Superior temporal gyrus (tissue), 1 donor: ENCODE data around the gene PRLR.
"Not testable (repeated sequence)": the region's sequence is repeated elsewhere in the genome, so short reads cannot be mapped to it uniquely, and the experiment has no call there.

Experiments used
- DNase-seq: peaks from one replicate; pipeline ENCODE4 v3.0.0-alpha.2; 2016; ENCODE audit errors: extremely low spot score

The PRLR gene

GRCh38 chr5:35035929-35036328 lies 194.4 kb downstream of the PRLR start:
- not testable (repeated sequence) for DNase-seq

DNA sequence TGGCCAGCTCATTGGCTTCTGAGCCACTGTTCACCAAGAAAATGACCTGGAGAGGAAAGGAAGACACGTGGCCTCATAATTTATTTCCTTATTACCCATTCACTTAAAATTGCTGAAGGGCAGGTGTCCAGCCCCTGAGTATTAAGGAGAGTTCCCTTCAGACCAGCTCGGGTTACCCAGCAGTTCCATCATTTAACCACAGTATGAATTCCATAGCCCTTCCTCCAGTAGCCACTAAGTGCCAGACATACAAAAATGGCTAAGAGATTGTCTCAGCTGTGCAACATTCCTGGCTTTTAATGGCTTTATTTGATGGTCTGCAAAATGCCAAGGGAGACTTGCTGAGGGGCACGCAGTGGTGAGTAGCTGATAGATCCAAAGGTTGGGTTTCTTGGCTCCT lies 195.0 kb downstream of the PRLR start:
- DNase-seq: no peak

DNA sequence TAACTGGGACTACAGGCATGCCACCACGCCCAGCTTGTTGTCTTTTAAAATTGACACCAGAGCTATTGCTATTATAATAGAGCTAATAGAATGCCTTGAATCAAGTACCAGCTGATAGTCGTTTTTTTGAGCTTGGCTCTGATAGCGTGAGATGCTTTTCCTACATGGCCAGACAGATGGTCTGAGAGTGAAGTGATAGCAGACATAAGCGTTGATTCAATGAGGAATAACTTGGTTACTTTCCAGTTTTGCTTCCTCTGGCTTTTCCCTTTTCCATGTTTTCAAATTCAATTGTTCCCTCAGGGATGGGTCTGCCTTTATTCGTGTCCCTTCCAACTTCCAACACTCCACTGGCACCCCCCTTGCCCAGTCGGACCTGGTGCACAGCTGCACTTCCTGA lies 197.9 kb downstream of the PRLR start:
- DNase-seq: no peak

GRCh38 chr5:35031276-35031675 lies 199.0 kb downstream of the PRLR start:
- no peak for DNase-seq

GRCh38 chr5:35030426-35031100 lies 199.7 kb downstream of the PRLR start:
- no peak for DNase-seq

DNA sequence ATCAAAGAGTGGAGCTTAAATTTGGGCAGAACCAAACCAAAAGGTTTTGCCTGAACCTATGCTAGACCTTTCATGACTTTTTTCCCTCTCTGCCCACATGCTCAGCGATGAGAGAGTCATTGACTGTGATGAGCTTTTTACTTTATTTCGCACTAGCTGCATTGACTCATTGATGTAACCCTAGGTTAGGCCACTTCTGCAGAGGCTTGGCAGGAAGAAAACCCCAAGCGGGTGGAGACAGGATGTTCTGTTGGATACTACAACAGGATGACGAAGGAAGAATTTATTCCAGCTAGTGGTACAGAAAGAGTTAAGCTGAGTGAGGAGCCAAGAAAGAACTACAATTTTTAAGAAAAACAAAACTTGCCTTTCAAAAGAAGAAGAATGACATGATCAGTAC lies 201.0 kb downstream of the PRLR start:
- no peak for DNase-seq

- DNase-seq: no peak
Measured at GRCh38 chr5:35026941-35027340, 203.3 kb downstream of the PRLR start.

DNA sequence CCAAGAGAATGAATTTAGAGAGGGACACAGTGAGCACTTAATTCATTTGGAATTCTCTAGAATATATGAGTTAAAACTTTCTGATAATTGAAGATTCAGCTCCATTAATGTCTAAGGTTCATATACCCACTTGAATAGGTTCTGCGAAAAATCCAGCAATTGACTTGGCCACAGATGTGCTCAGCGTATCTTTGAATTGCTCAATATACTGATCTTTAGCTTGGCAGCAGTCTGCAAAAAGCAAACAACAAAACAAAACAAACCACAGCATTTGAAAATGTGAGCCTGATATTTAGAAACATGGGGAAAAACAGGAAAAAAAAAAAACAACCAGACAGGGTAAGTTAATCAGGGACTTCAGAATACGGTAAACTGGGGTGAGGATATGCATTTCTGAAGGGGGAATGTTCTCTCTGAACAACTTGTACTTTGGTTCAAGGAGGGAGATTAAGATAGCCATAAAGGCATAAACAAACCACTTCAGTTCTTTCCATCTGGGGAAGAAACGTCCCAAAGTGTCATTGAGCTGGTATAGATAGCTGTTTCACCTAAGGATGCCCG lies 203.9 kb downstream of the PRLR start:
- DNase-seq: no peak

GRCh38 chr5:35024911-35025510 lies 205.3 kb downstream of the PRLR start:
- DNase-seq: no peak

DNA sequence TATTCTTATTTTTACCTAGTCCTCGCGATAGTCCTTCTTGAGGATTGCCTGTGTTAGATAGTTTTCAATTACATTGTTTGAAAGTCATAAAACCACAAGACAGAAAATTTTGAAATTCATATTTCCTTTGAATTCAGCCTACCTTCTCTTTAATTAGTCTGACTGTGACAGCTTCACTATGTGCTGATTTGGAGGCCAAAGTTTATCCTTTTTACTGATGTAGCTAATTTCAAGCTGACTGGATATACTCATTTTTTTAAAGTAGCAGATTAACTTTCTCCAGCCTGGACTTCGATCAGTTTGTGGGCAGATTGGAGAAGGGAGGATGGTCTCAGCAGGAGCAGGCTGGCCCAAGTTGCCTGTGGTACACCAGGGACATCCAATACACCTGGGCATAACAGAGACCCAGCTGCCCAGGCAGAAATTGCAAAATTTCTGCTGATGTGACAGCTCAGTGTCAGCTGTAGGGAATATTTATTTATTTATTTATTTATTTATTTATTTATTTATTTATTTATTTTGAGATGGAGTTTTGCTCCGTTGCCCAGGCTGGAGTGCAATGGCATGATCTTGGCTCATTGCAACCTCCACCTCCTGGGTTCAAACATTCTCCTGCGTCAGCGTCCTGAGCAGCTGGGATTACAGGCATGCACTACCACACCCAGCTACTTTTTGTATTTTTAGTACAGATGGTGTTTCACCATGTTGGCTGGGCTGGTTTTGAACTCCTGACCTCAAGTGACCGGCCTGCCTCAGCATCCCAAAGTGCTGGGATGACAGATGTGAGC lies 206.7 kb downstream of the PRLR start:
- DNase-seq: no peak

DNA sequence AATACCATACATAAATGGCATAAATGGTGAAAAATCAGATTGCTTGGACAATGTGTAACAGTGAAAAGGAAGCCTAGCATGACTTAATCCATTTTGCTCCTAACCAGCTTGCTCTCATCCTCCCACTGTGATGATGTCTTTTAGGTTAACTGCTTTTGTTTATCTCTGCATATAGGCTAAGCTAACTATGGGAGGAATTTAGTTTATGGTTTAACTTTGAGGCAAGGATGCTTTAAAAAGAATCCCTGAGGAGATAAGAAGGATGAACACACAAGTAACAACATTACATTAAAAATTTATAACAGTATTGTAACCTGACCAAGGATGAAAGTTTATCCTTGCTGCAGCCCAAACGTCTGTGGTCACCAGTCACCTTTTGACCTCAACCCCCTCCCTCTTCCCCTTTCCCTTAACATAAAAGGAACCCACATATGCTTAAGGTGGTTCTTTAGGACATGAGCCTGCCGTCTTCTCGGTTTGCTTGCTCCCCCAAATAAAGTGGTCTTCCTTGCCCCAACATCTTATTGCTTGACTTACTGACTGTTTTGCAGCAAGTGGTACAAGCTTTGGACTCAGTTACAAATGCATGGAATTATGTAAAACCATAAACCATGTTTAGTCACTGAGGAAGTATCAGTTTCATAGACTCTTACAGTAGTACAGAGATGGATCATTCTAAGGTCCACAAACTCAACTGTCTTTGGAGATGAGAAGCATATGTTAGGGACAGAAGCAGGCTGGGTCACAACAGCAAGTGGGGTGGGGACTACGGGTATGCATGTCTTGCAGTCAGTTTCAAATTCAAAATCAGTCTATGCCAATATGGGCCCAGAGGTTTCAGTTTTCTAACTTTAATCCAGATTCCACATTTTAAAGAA lies 213.9 kb downstream of the PRLR start:
- DNase-seq: no peak

- DNase-seq: no peak
Measured at GRCh38 chr5:35015063-35015462, 215.2 kb downstream of the PRLR start.

DNA sequence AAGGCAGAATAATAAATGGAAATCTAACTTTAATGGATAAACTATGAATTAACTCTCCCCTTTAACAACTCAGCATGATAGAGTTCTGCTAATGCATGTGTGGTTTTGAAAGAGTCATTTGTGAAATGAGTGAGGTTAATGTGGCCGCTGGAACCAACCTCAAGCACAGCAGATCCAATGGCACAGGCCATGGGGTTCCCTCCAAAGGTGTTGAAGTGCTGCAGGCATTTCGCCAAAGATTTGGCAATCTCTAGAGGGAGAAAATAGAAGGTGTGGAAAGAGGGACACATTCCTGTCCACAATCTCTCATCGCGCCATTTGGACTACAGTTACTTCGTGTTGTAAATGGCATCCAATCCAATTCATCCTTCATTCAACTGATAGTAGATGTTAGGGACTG lies 217.5 kb downstream of the PRLR start:
- DNase-seq: no peak

GRCh38 chr5:35012365-35012764 lies 217.9 kb downstream of the PRLR start:
- no peak for DNase-seq

- no peak for DNase-seq
Measured at GRCh38 chr5:35010676-35011075, 219.6 kb downstream of the PRLR start.

DNA sequence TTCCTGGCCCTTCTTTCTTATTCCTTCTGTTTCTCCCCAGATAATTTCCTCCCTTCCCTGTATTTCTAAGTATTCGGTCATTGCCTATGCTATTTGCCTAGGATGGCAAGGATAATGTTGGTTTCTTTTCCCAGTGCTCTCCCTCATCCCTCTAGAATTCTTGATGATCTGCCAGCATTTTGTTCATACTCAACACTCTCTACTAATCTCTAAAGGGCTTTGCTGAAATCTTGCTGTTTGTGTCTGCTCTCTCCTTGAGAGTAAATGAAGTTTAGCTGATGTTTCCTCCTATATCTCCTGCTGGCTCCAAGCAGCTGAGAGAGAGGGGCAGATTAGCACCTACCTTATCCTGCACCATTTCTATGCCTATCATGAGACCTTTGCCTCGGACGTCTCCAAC lies 220.6 kb downstream of the PRLR start:
- DNase-seq: no peak

GRCh38 chr5:35009019-35009418 lies 221.3 kb downstream of the PRLR start:
- no peak for DNase-seq

GRCh38 chr5:35004771-35005170 lies 225.5 kb downstream of the PRLR start:
- no peak for DNase-seq

DNA sequence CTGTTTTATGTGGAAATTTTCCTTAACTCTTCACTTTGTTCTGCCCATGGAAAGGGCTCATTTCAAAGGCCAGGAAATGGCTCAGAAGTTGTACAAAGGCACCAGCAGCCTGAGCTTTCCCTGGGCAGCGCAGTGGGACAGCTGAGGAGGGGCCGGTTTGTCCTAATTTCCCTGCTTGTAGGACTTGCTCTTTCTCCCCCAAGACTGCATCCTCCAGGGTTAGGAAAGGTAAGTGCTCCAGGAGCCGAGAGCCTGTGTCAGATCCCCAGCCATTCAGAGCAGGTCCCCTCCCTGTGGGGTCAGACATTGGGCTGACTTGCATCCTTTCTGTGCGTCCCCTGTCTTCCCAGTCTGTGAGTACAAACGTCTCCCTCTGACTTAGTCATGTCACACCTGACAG lies 226.1 kb downstream of the PRLR start:
- no peak for DNase-seq

GRCh38 chr5:35003018-35003957 lies 227.0 kb downstream of the PRLR start:
- peak; percentile 92 for DNase-seq

- no peak for DNase-seq
Measured at GRCh38 chr5:35002459-35002858, 227.8 kb downstream of the PRLR start.
